H1 (cell line): ENCODE measurements around the gene GALK1. TPM values are rescaled to one million over a fixed set of nuclear protein-coding genes. Genes with fewer than 3 reads are reported as not detected.

Source experiments
- CTCF ChIA-PET: fragments of 300-600 bp; sonication (Branson Sonifier 250); formaldehyde crosslinking; loops from one replicate; lab custom pipeline; 2021; ENCODE audit not compliant: partially characterized antibody; lab: Charles Lee
- POLR2A ChIA-PET: fragments of 300-600 bp; sonication (Branson Sonifier 250); formaldehyde crosslinking; loops from one replicate; lab custom pipeline; 2021; ENCODE audit warnings: inconsistent platforms; ENCODE audit not compliant: partially characterized antibody; lab: Charles Lee
- DNase-seq, 2 experiments: peaks; one replicate each; pipeline versions ENCODE4 v3.0.0 to v3.0.0-alpha.2; 2010 to 2022; ENCODE audit warnings: low spot score in 2 of 2, low read depth in 1 of 2, mixed read lengths in 1 of 2
- FAIRE-seq: peaks from 2 replicates; lab custom pipeline; 2011; peaks lifted over from hg19 to GRCh38; lab: Jason Lieb, UNC
- H2AFZ ChIP-seq: 2 replicates; pipeline ENCODE4 v1.8.1; 2012; ENCODE audit warnings: low read length, inconsistent platforms
- H2AK5ac ChIP-seq: 2 replicates; pipeline ENCODE4 v1.6.1; 2013; ENCODE audit warnings: low read depth, low read length
- H2BK120ac ChIP-seq: replicated peaks from 2 replicates; pipeline ENCODE3; 2013; ENCODE audit warnings: low read depth, low read length, inconsistent platforms
- H2BK12ac ChIP-seq: 2 replicates; pipeline ENCODE4 v1.6.1; 2013; ENCODE audit warnings: low read depth, low read length
- H2BK15ac ChIP-seq: 2 replicates; pipeline ENCODE4 v1.6.1; 2013; ENCODE audit warnings: low read length
- H2BK20ac ChIP-seq: 2 replicates; pipeline ENCODE4 v1.6.1; 2013; ENCODE audit warnings: low read length
- H2BK5ac ChIP-seq: 2 replicates; pipeline ENCODE4 v1.6.1; 2013; ENCODE audit warnings: low read depth, low read length
- H3K14ac ChIP-seq: 2 replicates; pipeline ENCODE4 v1.6.1; 2013; ENCODE audit warnings: inconsistent platforms; ENCODE audit not compliant: insufficient read length
- H3K18ac ChIP-seq: 2 replicates; pipeline ENCODE4 v1.6.1; 2013; ENCODE audit warnings: low read length; ENCODE audit errors: extremely low read depth
- H3K23ac ChIP-seq: 2 replicates; pipeline ENCODE4 v1.6.1; 2013; ENCODE audit warnings: inconsistent platforms; ENCODE audit not compliant: insufficient read length
- H3K23me2 ChIP-seq: 2 replicates; pipeline ENCODE4 v1.6.1; 2013; ENCODE audit warnings: low read depth, low read length
- H3K27ac ChIP-seq: 2 replicates; pipeline ENCODE4 v1.6.1; 2011; ENCODE audit warnings: low read depth, low read length, inconsistent platforms
- H3K27me3 ChIP-seq, 4 experiments: replicated peaks in 1 of 4; 1 replicate in 1 of 4; 2 replicates in 3 of 4; pipeline versions ENCODE4 v1.6.1 to v1.8.1; 2011 to 2013; ENCODE audit warnings: low read length in 3 of 4, mild to moderate bottlenecking in 3 of 4, inconsistent platforms in 2 of 4, mixed read lengths in 2 of 4, moderate library complexity in 1 of 4; ENCODE audit not compliant: control insufficient read depth in 3 of 4, insufficient read depth in 3 of 4; ENCODE audit errors: extremely low read depth in 1 of 4
- H3K36me3 ChIP-seq, 4 experiments: 2 replicates each; pipeline versions ENCODE4 v1.6.1 to v1.8.1; 2011 to 2013; ENCODE audit warnings: mild to moderate bottlenecking in 4 of 4, low read length in 3 of 4, moderate library complexity in 2 of 4, control low read depth in 1 of 4, inconsistent platforms in 1 of 4; ENCODE audit not compliant: insufficient read depth in 4 of 4, control insufficient read depth in 2 of 4
- H3K4ac ChIP-seq: replicated peaks from 2 replicates; pipeline ENCODE3; 2013; ENCODE audit warnings: low read length, low read depth, mixed read lengths, inconsistent platforms; ENCODE audit not compliant: insufficient read length
- H3K4me1 ChIP-seq, 4 experiments: replicated peaks in 1 of 4; 1 replicate in 1 of 4; 2 replicates in 3 of 4; pipeline versions ENCODE4 v1.6.1 to v1.8.1; 2011 to 2013; ENCODE audit warnings: low read length in 3 of 4, inconsistent platforms in 2 of 4, mixed read lengths in 1 of 4; ENCODE audit not compliant: insufficient read depth in 4 of 4, control insufficient read depth in 3 of 4
- H3K4me2 ChIP-seq, 2 experiments: 2 replicates each; pipeline versions ENCODE4 v1.6.1 to v1.8.1; 2011 to 2013; ENCODE audit warnings: low read depth in 2 of 2, low read length in 2 of 2, control low read depth in 1 of 2, inconsistent platforms in 1 of 2, mild to moderate bottlenecking in 1 of 2; ENCODE audit not compliant: insufficient read depth in 1 of 2
- H3K4me3 ChIP-seq, 4 experiments: fragments of 200-600, 300-600 bp in 1 of 4; sonication (generic), shearing (Covaris generic), sonication (Bioruptor Twin) in 1 of 4; 2 replicates each; pipeline versions ENCODE4 v1.5.1 to v1.8.1; 2011 to 2016; ENCODE audit warnings: low read length in 4 of 4, low read depth in 3 of 4, control low read depth in 2 of 4, inconsistent platforms in 2 of 4, mild to moderate bottlenecking in 2 of 4, mixed read lengths in 1 of 4, moderate library complexity in 1 of 4; ENCODE audit not compliant: insufficient read depth in 2 of 4; ENCODE audit errors: extremely low read depth in 1 of 4
- H3K56ac ChIP-seq: replicated peaks from 2 replicates; pipeline ENCODE3; 2013; ENCODE audit warnings: low read depth, mild to moderate bottlenecking, mixed read lengths, low read length, inconsistent platforms; ENCODE audit not compliant: insufficient read length
- H3K79me1 ChIP-seq: 2 replicates; pipeline ENCODE4 v1.6.1; 2013; ENCODE audit warnings: low read depth, low read length, control low read depth
- H3K79me2 ChIP-seq, 2 experiments: 2 replicates each; pipeline versions ENCODE4 v1.6.1 to v1.8.1; 2012 to 2013; ENCODE audit warnings: low read length in 2 of 2, mild to moderate bottlenecking in 2 of 2, inconsistent platforms in 1 of 2; ENCODE audit not compliant: insufficient read depth in 2 of 2, control insufficient read depth in 1 of 2
- H3K9ac ChIP-seq, 4 experiments: replicated peaks in 1 of 4; 1 replicate in 1 of 4; 2 replicates in 3 of 4; pipeline versions ENCODE4 v1.6.1 to v1.8.1; 2011 to 2013; ENCODE audit warnings: low read depth in 3 of 4, low read length in 3 of 4, control low read depth in 2 of 4, mild to moderate bottlenecking in 2 of 4, moderate library complexity in 2 of 4, inconsistent platforms in 1 of 4; ENCODE audit errors: extremely low read depth in 1 of 4
- H3K9me3 ChIP-seq, 2 experiments: 2 replicates each; pipeline versions ENCODE4 v1.6.1 to v1.8.1; 2012 to 2013; ENCODE audit warnings: mild to moderate bottlenecking in 2 of 2, moderate library complexity in 2 of 2, control low read depth in 1 of 2, inconsistent platforms in 1 of 2, low read depth in 1 of 2, low read length in 1 of 2, mixed read lengths in 1 of 2; ENCODE audit not compliant: insufficient read depth in 2 of 2
- H4K20me1 ChIP-seq, 2 experiments: replicated peaks in 1 of 2; 2 replicates each; pipeline versions ENCODE3 to v1.8.1; 2011 to 2013; ENCODE audit warnings: inconsistent platforms in 2 of 2, low read length in 2 of 2, mild to moderate bottlenecking in 1 of 2; ENCODE audit not compliant: insufficient read depth in 2 of 2, control insufficient read depth in 1 of 2
- H4K5ac ChIP-seq: 2 replicates; pipeline ENCODE4 v1.6.1; 2013; ENCODE audit warnings: low read length, low read depth, mixed read lengths, inconsistent platforms; ENCODE audit not compliant: insufficient read length
- H4K8ac ChIP-seq: 2 replicates; pipeline ENCODE4 v1.8.0; 2013; ENCODE audit warnings: mild to moderate bottlenecking, moderate library complexity, low read length, inconsistent platforms; ENCODE audit not compliant: insufficient read depth; ENCODE audit errors: extremely low read depth
- H4K91ac ChIP-seq: replicated peaks from 2 replicates; pipeline ENCODE3; 2013; ENCODE audit warnings: low read length, mixed read lengths, inconsistent platforms; ENCODE audit not compliant: insufficient read length
- SUZ12 ChIP-seq: fragments of 200-600 bp; sonication (generic); IDR thresholded peaks from 2 replicates; pipeline ENCODE4 v1.6.1; 2012; ENCODE audit warnings: mild to moderate bottlenecking, inconsistent platforms, low read length, moderate library complexity, mixed read lengths
- WGBS, 2 experiments: shearing (Covaris generic) in 1 of 2; methylation state at CpG; one replicate each; pipeline versions ENCODE4 v1.1.6 to v1.1.7; 2013 to 2015; ENCODE audit warnings: low lambda C conversion rate in 2 of 2, mixed read lengths in 2 of 2, inconsistent platforms in 1 of 2, low coverage in 1 of 2, missing lambda C conversion rate in 1 of 2; ENCODE audit not compliant: insufficient replicate concordance in 2 of 2, insufficient coverage in 1 of 2, insufficient read length in 1 of 2; ENCODE audit errors: extremely low coverage in 1 of 2, missing lambda C conversion rate in 1 of 2; 5-methylcytosine and 5-hydroxymethylcytosine counted together
- polyA plus RNA-seq, 7 experiments: library from polyadenylated mRNA; depleted of rRNA in 3 of 7; stranded (reverse) in 5 of 7; unstranded in 2 of 7; fragments of >200 nt in 5 of 7; fragments of 200-250 nt in 2 of 7; gene quantifications; 1 replicate in 5 of 7; 2 replicates in 1 of 7; 4 replicates in 1 of 7; pipeline versions ENCODE4 v1.2.1 to v1.2.3, GENCODE V29; 2011 to 2013; ENCODE audit warnings: missing spikeins in 2 of 7, mixed read lengths in 2 of 7
- total RNA-seq: library from RNA; stranded (reverse); fragmentation: NEBNext Ultra II Directional; extraction: Animal tissue kit (Norgen Biotek cat#: 25700); gene quantifications from 2 replicates; pipeline ENCODE4 v1.2.1, GENCODE V29; 2021

Gene GALK1
- total and polyA plus RNA-seq, 2 of the 8 experiments (the other 6 are each of a cell fraction or from before 2014, with no cell fraction given): 34.1 to 47.9 TPM

DNA sequence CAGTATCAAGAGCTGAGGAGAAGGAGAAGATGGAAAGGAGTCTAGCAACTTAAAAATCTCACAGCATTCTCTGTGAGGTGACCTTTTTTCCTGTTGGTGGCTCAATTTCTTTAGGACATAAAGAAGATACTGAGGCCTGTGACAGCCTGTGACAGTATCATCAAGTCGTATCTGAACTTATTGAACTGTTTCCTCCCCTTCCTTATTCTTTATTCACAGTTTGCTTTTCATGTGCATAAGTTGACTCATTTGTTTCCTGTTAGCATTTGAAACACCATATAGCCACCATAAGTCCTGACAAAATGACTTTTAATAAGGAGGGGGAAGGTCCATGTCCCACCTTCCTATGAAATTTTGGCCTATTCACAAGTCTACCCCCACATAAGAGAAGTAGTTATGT, 28.5 kb upstream of the GALK1 start:
- H4K91ac ChIP-seq: no peak overlapping the region
- no peak overlapping the region for H2BK5ac ChIP-seq
- H3K23ac ChIP-seq: no peak overlapping the region
- no peak overlapping the region for H3K9ac ChIP-seq
- no peak overlapping the region for H3K18ac ChIP-seq
- no peaks in the 10 kb centered on the region for H3K23me2 ChIP-seq
- no peak overlapping the region for H3K14ac ChIP-seq
- H3K27ac ChIP-seq: no peak overlapping the region
- CTCF ChIA-PET: interaction anchor here (1.1 to 2.4 kb wide), 3 partner anchors 10 to 37 kb away, joined by 3 to 10 read pairs (median 5); no protein-coding TSS in a partner anchor
- POLR2A ChIA-PET: interaction anchor here (1.6 to 6.6 kb wide), 3 partner anchors 8 to 17 kb away, joined by 3 to 52 read pairs (median 24); partner anchors contain the start of gene UNK
- H4K5ac ChIP-seq: no peak overlapping the region
- H2AK5ac ChIP-seq: no peak overlapping the region
- FAIRE-seq (no peak), DNase-seq (no peak)
- H2BK20ac ChIP-seq: no peak overlapping the region
- peaks cover 8% of the 10 kb centered on the region for H3K79me1 ChIP-seq
- 89% methylated on average over 1 of the region's 1 CpG; no CpG with 5 or more reads in 1 of the 2 experiments for WGBS, 2 experiments
- no peak overlapping the region for H4K8ac ChIP-seq
- no peak overlapping the region for H2BK12ac ChIP-seq
- TF ChIP-seq SUZ12: no peak
- H3K4me3 ChIP-seq: no peak overlapping the region
- no peak overlapping the region for H2AFZ ChIP-seq
- no peak overlapping the region for H2BK120ac ChIP-seq
- H4K20me1 ChIP-seq: peaks cover 2 to 18% of the 10 kb centered on the region in 2 experiments
- no peaks in the 10 kb centered on the region for H3K27me3 ChIP-seq
- H3K9me3 ChIP-seq: no peaks in the 10 kb centered on the region
- no peak overlapping the region for H3K56ac ChIP-seq
- H3K4me2 ChIP-seq: no peak overlapping the region
- peaks cover 0 to 69% of the 10 kb centered on the region in 2 experiments; a peak in 3 of 4 replicates for H3K79me2 ChIP-seq
- H2BK15ac ChIP-seq: no peak overlapping the region
- no peak overlapping the region for H3K4ac ChIP-seq
- peaks cover 4 to 29% (median 16%) of the 10 kb centered on the region in 4 experiments; a peak in 7 of 8 replicates for H3K36me3 ChIP-seq
- no peaks in the 10 kb centered on the region for H3K4me1 ChIP-seq
